H9 (cell line): ENCODE measurements around the gene METAP2. TPM values are rescaled to one million over a fixed set of nuclear protein-coding genes. Genes with fewer than 3 reads are reported as not detected.

Experiments used
- DNase-seq: peaks from one replicate; pipeline ENCODE4 v3.0.0-alpha.2; 2017
- H2AFZ ChIP-seq: one replicate; pipeline ENCODE4 v1.6.1; 2013; ENCODE audit warnings: mild to moderate bottlenecking, low read length, control low read depth, moderate library complexity
- H2AK5ac ChIP-seq: 2 replicates; pipeline ENCODE4 v1.6.1; 2013; ENCODE audit warnings: low read length, control low read depth, mixed read lengths; ENCODE audit not compliant: insufficient read length
- H2BK120ac ChIP-seq: one replicate; pipeline ENCODE4 v1.6.1; 2013; ENCODE audit warnings: low read depth, mild to moderate bottlenecking, low read length, control low read depth, inconsistent platforms; ENCODE audit not compliant: poor library complexity, severe bottlenecking
- H2BK12ac ChIP-seq: 2 replicates; pipeline ENCODE4 v1.6.1; 2013; ENCODE audit warnings: low read length, control low read depth, mixed read lengths, low read depth; ENCODE audit not compliant: insufficient read length
- H2BK15ac ChIP-seq: 2 replicates; pipeline ENCODE4 v1.6.1; 2013; ENCODE audit warnings: low read depth, low read length, control low read depth
- H2BK20ac ChIP-seq: one replicate; pipeline ENCODE4 v1.6.1; 2013; ENCODE audit warnings: low read depth, mild to moderate bottlenecking, low read length, control low read depth, inconsistent platforms; ENCODE audit not compliant: poor library complexity, severe bottlenecking
- H2BK5ac ChIP-seq: 2 replicates; pipeline ENCODE4 v1.6.1; 2013; ENCODE audit warnings: low read length, control low read depth, mixed read lengths; ENCODE audit not compliant: insufficient read length
- H3K14ac ChIP-seq: 2 replicates; pipeline ENCODE4 v1.6.1; 2013; ENCODE audit warnings: low read length, control low read depth; ENCODE audit not compliant: insufficient read depth
- H3K18ac ChIP-seq: 2 replicates; pipeline ENCODE4 v1.6.1; 2013; ENCODE audit warnings: low read depth, mild to moderate bottlenecking, mixed read lengths, low read length, control low read depth; ENCODE audit not compliant: insufficient read length
- H3K23ac ChIP-seq: 2 replicates; pipeline ENCODE4 v1.6.1; 2013; ENCODE audit warnings: low read length, control low read depth, mixed read lengths, low read depth; ENCODE audit not compliant: insufficient read length
- H3K23me2 ChIP-seq: 2 replicates; pipeline ENCODE4 v1.6.1; 2013; ENCODE audit warnings: low read depth, mild to moderate bottlenecking, mixed read lengths, low read length, control low read depth; ENCODE audit not compliant: insufficient read length, poor library complexity, severe bottlenecking
- H3K27ac ChIP-seq: 2 replicates; pipeline ENCODE4 v1.5.1; 2013; ENCODE audit warnings: low read length, control low read depth, mixed read lengths, low read depth; ENCODE audit not compliant: insufficient read length
- H3K27me3 ChIP-seq: 2 replicates; pipeline ENCODE4 v1.6.1; 2013; ENCODE audit warnings: low read length, control low read depth, inconsistent platforms; ENCODE audit not compliant: insufficient read depth
- H3K4ac ChIP-seq: 2 replicates; pipeline ENCODE4 v1.6.1; 2013; ENCODE audit warnings: low read depth, mild to moderate bottlenecking, control low read depth, inconsistent platforms, low read length, moderate library complexity
- H3K4me1 ChIP-seq: 2 replicates; pipeline ENCODE4 v1.6.1; 2013; ENCODE audit warnings: low read length, control low read depth, inconsistent platforms; ENCODE audit not compliant: insufficient read depth
- H3K4me2 ChIP-seq: 2 replicates; pipeline ENCODE4 v1.6.1; 2013; ENCODE audit warnings: low read length, control low read depth, mixed read lengths; ENCODE audit not compliant: insufficient read length, insufficient read depth
- H3K56ac ChIP-seq: 2 replicates; pipeline ENCODE4 v1.6.1; 2013; ENCODE audit warnings: low read depth, mild to moderate bottlenecking, mixed read lengths, low read length, control low read depth; ENCODE audit not compliant: insufficient read length
- H3K79me1 ChIP-seq: 2 replicates; pipeline ENCODE4 v1.6.1; 2013; ENCODE audit warnings: low read depth, mild to moderate bottlenecking, moderate library complexity, low read length, control low read depth, inconsistent platforms; ENCODE audit not compliant: insufficient read depth, poor library complexity, severe bottlenecking
- H3K79me2 ChIP-seq: 2 replicates; pipeline ENCODE4 v1.6.1; 2013; ENCODE audit warnings: low read length, control low read depth, inconsistent platforms; ENCODE audit not compliant: insufficient read depth
- H3K9ac ChIP-seq: 2 replicates; pipeline ENCODE4 v1.6.1; 2013; ENCODE audit warnings: low read length, control low read depth, mixed read lengths; ENCODE audit not compliant: insufficient read length; ENCODE audit errors: extremely low read depth
- H3K9me3 ChIP-seq: one replicate; pipeline ENCODE4 v1.6.1; 2013; ENCODE audit warnings: low read depth, low read length, inconsistent platforms; ENCODE audit not compliant: control insufficient read depth
- H3T11ph ChIP-seq: one replicate; pipeline ENCODE4 v1.6.1; 2013; ENCODE audit warnings: mild to moderate bottlenecking, low read length, control low read depth, inconsistent platforms
- H4K20me1 ChIP-seq: one replicate; pipeline ENCODE4 v1.6.1; 2013; ENCODE audit not compliant: control insufficient read depth, insufficient read length, insufficient read depth
- H4K5ac ChIP-seq: 2 replicates; pipeline ENCODE4 v1.6.1; 2013; ENCODE audit warnings: low read depth, mild to moderate bottlenecking, mixed read lengths, low read length, control low read depth; ENCODE audit not compliant: insufficient read length
- H4K8ac ChIP-seq: replicated peaks from 2 replicates; pipeline ENCODE4 v1.6.1; 2013; ENCODE audit warnings: low read length, control low read depth, mixed read lengths, low read depth; ENCODE audit not compliant: insufficient read length
- H4K91ac ChIP-seq: 2 replicates; pipeline ENCODE4 v1.6.1; 2013; ENCODE audit warnings: low read depth, mild to moderate bottlenecking, moderate library complexity, mixed read lengths, low read length, control low read depth; ENCODE audit not compliant: insufficient read length
- H3K27ac Mint-ChIP-seq, 3 experiments: 2 replicates in 2 of 3; 3 replicates in 1 of 3; pipeline ENCODE4 v1.8.0; 2020 to 2021; ENCODE audit warnings: mixed read lengths in 3 of 3, mild to moderate bottlenecking in 1 of 3, moderate library complexity in 1 of 3
- H3K27me3 Mint-ChIP-seq: 2 replicates; pipeline ENCODE4 v1.8.0; 2021; ENCODE audit warnings: low read depth, mild to moderate bottlenecking, moderate library complexity, mixed read lengths
- H3K36me3 Mint-ChIP-seq, 3 experiments: 2 replicates in 2 of 3; 3 replicates in 1 of 3; pipeline ENCODE4 v1.8.0; 2020 to 2021; ENCODE audit warnings: low read depth in 3 of 3, mixed read lengths in 3 of 3; ENCODE audit not compliant: insufficient read depth in 1 of 3
- H3K4me1 Mint-ChIP-seq, 2 experiments: 2 replicates each; pipeline ENCODE4 v1.8.0; 2020; ENCODE audit warnings: mixed read lengths in 2 of 2
- H3K4me3 Mint-ChIP-seq, 2 experiments: 2 replicates in 1 of 2; 3 replicates in 1 of 2; pipeline ENCODE4 v1.8.0; 2020 to 2021; ENCODE audit warnings: mild to moderate bottlenecking in 2 of 2, mixed read lengths in 2 of 2, moderate library complexity in 1 of 2
- H3K9me3 Mint-ChIP-seq, 2 experiments: 2 replicates in 1 of 2; 3 replicates in 1 of 2; pipeline ENCODE4 v1.8.0; 2020; ENCODE audit warnings: mild to moderate bottlenecking in 2 of 2, mixed read lengths in 2 of 2, moderate library complexity in 1 of 2
- CTCF ChIP-seq: fragments of 200-600 bp; sonication (generic); conservative IDR thresholded peaks from 3 replicates; pipeline ENCODE4 v1.8.0; 2021; ENCODE audit warnings: antibody characterized with exemption, mild to moderate bottlenecking
- WGBS: extraction: QIAGEN DNeasy Blood & Tissue Kit; methylation state at CpG from one replicate; pipeline ENCODE4 v1.1.7; 2013; ENCODE audit warnings: missing lambda C conversion rate, low lambda C conversion rate, mixed read lengths; ENCODE audit not compliant: insufficient read length; ENCODE audit errors: extremely low coverage; 5-methylcytosine and 5-hydroxymethylcytosine counted together
- total RNA-seq: library from RNA; stranded (reverse); gene quantifications from 2 replicates; pipeline ENCODE4 v1.2.1, GENCODE V29; 2021

The METAP2 gene
- total RNA-seq, 1 experiment from 2014 or later: 140 TPM

GRCh38 chr12:95460896-95461295, 13.1 kb upstream of the METAP2 start:
- Mint-ChIP-seq H3K4me1 (peaks cover 1% of the 10 kb centered on the region in 2 experiments; a peak in 2 of 4 replicates), H3K4me3 (no peak overlapping the region), H3K27ac (no peak overlapping the region), H3K27me3 (no peaks in the 10 kb centered on the region; the same call in none of the 2 replicates), H3K36me3 (peaks cover 1 to 14% (median 2%) of the 10 kb centered on the region in 3 experiments; a peak in 4 of 7 replicates), H3K9me3 (peaks cover 17 to 19% of the 10 kb centered on the region in 2 experiments)
- no peak overlapping the region for H2BK15ac ChIP-seq
- H2BK20ac ChIP-seq: no peak overlapping the region
- H4K5ac ChIP-seq: no peak overlapping the region
- H3K79me2 ChIP-seq: no peaks in the 10 kb centered on the region
- no peak overlapping the region for H3K23ac ChIP-seq
- H3K56ac ChIP-seq: no peak overlapping the region
- WGBS: no CpG with 5 or more reads among the region's 1 CpG
- no peaks in the 10 kb centered on the region for H3K4me1 ChIP-seq
- no peak overlapping the region for H3K9ac ChIP-seq
- no peaks in the 10 kb centered on the region for H3K23me2 ChIP-seq
- no peak overlapping the region for H3K18ac ChIP-seq
- H3K4me2 ChIP-seq: no peak overlapping the region
- no peak overlapping the region for H3K4ac ChIP-seq
- H2AFZ ChIP-seq: no peak overlapping the region
- H3K79me1 ChIP-seq: no peaks in the 10 kb centered on the region
- peaks cover 8% of the 10 kb centered on the region for H3K9me3 ChIP-seq
- H4K91ac ChIP-seq: no peak overlapping the region
- no peak overlapping the region for H2AK5ac ChIP-seq
- no peak overlapping the region for H3K27ac ChIP-seq
- no peak for DNase-seq
- H2BK12ac ChIP-seq: no peak overlapping the region
- no peak overlapping the region for H2BK120ac ChIP-seq
- H3T11ph ChIP-seq: no peak overlapping the region
- H3K14ac ChIP-seq: no peak overlapping the region
- no peak for TF ChIP-seq CTCF
- H3K27me3 ChIP-seq: no peaks in the 10 kb centered on the region; the same call in 1 of the 2 replicates
- H2BK5ac ChIP-seq: no peak overlapping the region
- H4K20me1 ChIP-seq: no peaks in the 10 kb centered on the region
- no peak overlapping the region for H4K8ac ChIP-seq
